Stomach (tissue), 9 donors: ENCODE results near the gene ROBO3. TPM values are rescaled to one million over a fixed set of nuclear protein-coding genes. Genes with fewer than 3 reads are reported as not detected.

ENCODE experiments used
- DNase-seq, 2 donors: peaks; one replicate each; pipeline versions ENCODE4 v3.0.0 to v3.0.0-alpha.2; 2013 to 2019
- H3K27ac ChIP-seq, 5 donors: fragments of 200-600 bp in 4 of 5; sonication (generic) in 4 of 5; one replicate each; pipeline ENCODE4 v1.5.1; 2013 to 2019; ENCODE audit warnings: mild to moderate bottlenecking in 1 of 5, moderate library complexity in 1 of 5
- H3K27me3 ChIP-seq, 3 donors: fragments of 200-600 bp; sonication (generic); one replicate each; pipeline ENCODE4 v1.5.1; 2017 to 2019; ENCODE audit warnings: mixed run types in 1 of 3
- H3K36me3 ChIP-seq, 4 donors: fragments of 200-600 bp; sonication (generic); 1 replicate in 3 of 4; 2 replicates in 1 of 4; pipeline ENCODE4 v1.5.1; 2016 to 2019
- H3K4me1 ChIP-seq, 4 donors: fragments of 200-600 bp; sonication (generic); one replicate each; pipeline ENCODE4 v1.5.1; 2016 to 2019
- H3K4me3 ChIP-seq, 4 donors: fragments of 200-600 bp; sonication (generic) in 3 of 4; one replicate each; pipeline ENCODE4 v1.5.1; 2016 to 2019; ENCODE audit warnings: mild to moderate bottlenecking in 1 of 4
- H3K9me3 ChIP-seq, 4 donors: fragments of 200-600 bp; sonication (generic); one replicate each; pipeline ENCODE4 v1.5.1; 2016 to 2019
- EP300 ChIP-seq: sonication (generic); formaldehyde crosslinking; IDR thresholded peaks from one replicate; pipeline ENCODE4 v1.6.1; 2017; ENCODE audit warnings: antibody characterized with exemption
- POLR2A ChIP-seq, 4 donors: fragments of 450-650 bp; IDR thresholded peaks; one replicate each; pipeline ENCODE4 v1.6.1; 2016; ENCODE audit warnings: antibody characterized with exemption in 4 of 4, control low read depth in 2 of 4, mild to moderate bottlenecking in 1 of 4, moderate library complexity in 1 of 4
- POLR2AphosphoS5 ChIP-seq, 3 donors: sonication (generic); formaldehyde crosslinking; IDR thresholded peaks; one replicate each; pipeline ENCODE4 v1.6.1; 2016; ENCODE audit warnings: antibody characterized with exemption in 3 of 3
- WGBS, 5 donors: extraction: QIAGEN DNeasy Blood & Tissue Kit in 3 of 5; methylation state at CpG; one replicate each; pipeline versions ENCODE4 v1.1.5 to v1.1.7; 2013 to 2018; 5-methylcytosine and 5-hydroxymethylcytosine counted together
- intact Hi-C: fragments of 100-400 bp; cut with DNase I; formaldehyde crosslinking; loops from one replicate; pipeline ENCODE4 v1.15.1; 2023; ENCODE audit warnings: low total_unique reads
- polyA plus RNA-seq, 3 donors: library from polyadenylated mRNA; stranded (reverse); fragments of 200-250 nt; gene quantifications; one replicate each; pipeline ENCODE4 v1.2.3, GENCODE V29; 2013
- total RNA-seq, 5 donors: library from RNA; depleted of rRNA; stranded (reverse); fragments of >200 nt; gene quantifications; one replicate each; pipeline versions ENCODE4 v1.1.0 to v1.2.3, GENCODE V29; 2014 to 2016
- TF ChIP-seq, protein P1 (sequence below), 7 experiments: fragments of 450-650 bp in 4 of 7; fragments of 200-600 bp in 3 of 7; sonication (generic) in 3 of 7; IDR thresholded peaks; one replicate each; pipeline ENCODE4 v1.5.1; 2016 to 2019; ENCODE audit warnings: antibody characterized with exemption in 7 of 7, control low read depth in 2 of 7, mild to moderate bottlenecking in 1 of 7
- donor health status: healthy with polysubstance abuse.
- donor health status: Bipolar disorder and iron deficiency.
- donor health status: healthy.

ROBO3 gene
- total and polyA plus RNA-seq, 8 donors: 1.7 to 39.1 (median 5.1) TPM; not detected in 1

DNA sequence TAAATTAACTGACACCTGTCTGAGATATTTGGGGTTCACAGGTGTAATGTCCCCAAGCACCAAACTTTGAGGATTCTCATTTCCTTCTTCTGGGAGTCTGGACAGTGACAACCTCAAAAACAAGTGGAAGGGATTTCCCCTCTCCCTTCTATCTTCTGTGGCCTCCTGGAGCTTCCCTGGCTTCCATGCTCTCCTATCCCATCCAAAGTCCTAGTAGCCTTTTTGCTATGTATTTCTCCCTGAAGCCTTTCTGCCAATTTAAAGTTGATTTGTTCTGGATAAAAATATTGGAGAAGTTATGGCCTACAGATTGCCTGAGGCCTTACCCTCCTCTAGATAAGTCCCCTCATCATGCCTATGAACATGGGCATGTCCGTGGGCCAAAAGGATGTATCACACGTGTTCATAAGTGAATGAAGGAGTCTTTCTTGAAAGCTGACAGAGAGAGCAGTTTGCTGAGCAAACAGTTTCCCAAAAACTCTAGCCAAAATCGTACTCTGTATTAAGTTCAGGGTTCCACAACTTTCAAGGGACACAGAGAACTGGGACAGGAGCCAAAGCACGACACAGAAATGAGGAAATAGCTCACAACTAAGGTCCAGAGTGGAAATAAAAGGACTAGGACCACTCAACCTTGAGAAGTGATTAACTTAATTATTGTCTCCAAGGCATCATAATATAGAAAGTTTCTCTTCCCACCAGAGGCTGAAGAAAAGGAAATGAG lies 63.9 kb downstream of the ROBO3 start:
- Histone ChIP-seq H3K36me3 (no peaks in the 10 kb centered on the region), H3K4me3 (no peak overlapping the region), H3K9me3 (no peaks in the 10 kb centered on the region), H3K4me1 (no peaks in the 10 kb centered on the region), H3K27me3 (no peaks in the 10 kb centered on the region), H3K27ac (no peak overlapping the region)
- no peak for DNase-seq
- intact Hi-C loops: no loop called here
- TF ChIP-seq POLR2AphosphoS5 (IDR thresholded peaks at IDR 0.05) (no peak), POLR2A (IDR thresholded peaks at IDR 0.05) (no peak), EP300 (no peak)
- TF ChIP-seq, protein P1, sequence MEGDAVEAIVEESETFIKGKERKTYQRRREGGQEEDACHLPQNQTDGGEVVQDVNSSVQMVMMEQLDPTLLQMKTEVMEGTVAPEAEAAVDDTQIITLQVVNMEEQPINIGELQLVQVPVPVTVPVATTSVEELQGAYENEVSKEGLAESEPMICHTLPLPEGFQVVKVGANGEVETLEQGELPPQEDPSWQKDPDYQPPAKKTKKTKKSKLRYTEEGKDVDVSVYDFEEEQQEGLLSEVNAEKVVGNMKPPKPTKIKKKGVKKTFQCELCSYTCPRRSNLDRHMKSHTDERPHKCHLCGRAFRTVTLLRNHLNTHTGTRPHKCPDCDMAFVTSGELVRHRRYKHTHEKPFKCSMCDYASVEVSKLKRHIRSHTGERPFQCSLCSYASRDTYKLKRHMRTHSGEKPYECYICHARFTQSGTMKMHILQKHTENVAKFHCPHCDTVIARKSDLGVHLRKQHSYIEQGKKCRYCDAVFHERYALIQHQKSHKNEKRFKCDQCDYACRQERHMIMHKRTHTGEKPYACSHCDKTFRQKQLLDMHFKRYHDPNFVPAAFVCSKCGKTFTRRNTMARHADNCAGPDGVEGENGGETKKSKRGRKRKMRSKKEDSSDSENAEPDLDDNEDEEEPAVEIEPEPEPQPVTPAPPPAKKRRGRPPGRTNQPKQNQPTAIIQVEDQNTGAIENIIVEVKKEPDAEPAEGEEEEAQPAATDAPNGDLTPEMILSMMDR (IDR thresholded peaks at IDR 0.05): no peak
- WGBS, 5 donors: 32 to 51% (median 42%) methylated on average over 4 of the region's 4 CpGs

DNA sequence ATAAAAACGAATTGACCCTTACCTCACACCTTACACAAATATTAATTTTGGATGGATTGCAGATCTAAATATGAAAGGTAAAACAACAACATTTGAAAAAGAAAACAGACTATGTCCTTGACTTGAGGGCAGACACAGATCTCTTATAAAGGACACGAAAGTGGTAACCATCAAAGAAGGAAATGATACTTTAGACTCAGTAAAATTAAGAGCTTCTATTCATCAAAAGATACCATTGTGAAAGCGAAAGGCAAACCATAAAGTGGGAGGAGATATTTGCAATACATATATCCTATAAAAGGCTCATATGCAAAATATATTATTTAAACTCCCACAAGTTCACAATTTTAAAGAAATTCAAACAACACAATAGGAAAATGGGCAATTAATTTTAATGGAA lies 65.6 kb downstream of the ROBO3 start:
- Histone ChIP-seq H3K9me3 (no peaks in the 10 kb centered on the region), H3K27me3 (peaks cover 0 to 10% (median 2%) of the 10 kb centered on the region in 3 donors), H3K4me3 (no peak overlapping the region), H3K27ac (no peak overlapping the region), H3K36me3 (no peaks in the 10 kb centered on the region), H3K4me1 (no peaks in the 10 kb centered on the region)
- 59 to 67% (median 63%) methylated on average over 3 of the region's 3 CpGs for WGBS, 5 donors
- DNase-seq: no peak
- no peak for TF ChIP-seq POLR2A (IDR thresholded peaks at IDR 0.05)
- TF ChIP-seq EP300: no peak
- TF ChIP-seq, protein P1 (IDR thresholded peaks at IDR 0.05): no peak
- no peak for TF ChIP-seq POLR2AphosphoS5 (IDR thresholded peaks at IDR 0.05)
- intact Hi-C loops: no loop called here

Other genes with a start within 250 kb of the ROBO3 start
- 100 to 1,000 TPM in 2 of 5 donors, 10 to 100 TPM in 3; 16.9 to 130 (median 68.5) TPM for gene TBRG1, start 242.6 kb upstream of the ROBO3 start, total RNA-seq
- gene TBRG1, start 242.6 kb upstream of the ROBO3 start, polyA plus RNA-seq: 10 to 100 TPM; 21.9 to 30.2 (median 22.3) TPM
- gene SIAE, start 191.7 kb upstream of the ROBO3 start, total RNA-seq: 10 to 100 TPM in 3 of 5 donors, 1 to 10 TPM in 2; 1.2 to 22.6 (median 11.0) TPM
- gene SIAE, start 191.7 kb upstream of the ROBO3 start, polyA plus RNA-seq: 10 to 100 TPM in 1 of 3 donors, 1 to 10 TPM in 2; 2.7 to 12.2 (median 9.2) TPM
- 10 to 100 TPM in 1 of 5 donors, 1 to 10 TPM in 2, not detected in 2; 1.8 to 26.8 (median 4.0) TPM for gene SPA17, start 191.5 kb upstream of the ROBO3 start, total RNA-seq
- 10 to 100 TPM in 2 of 3 donors, 1 to 10 TPM in 1; 8.6 to 14.4 (median 10.7) TPM for gene SPA17, start 191.5 kb upstream of the ROBO3 start, polyA plus RNA-seq
- under 1 TPM in 2 of 5 donors, not detected in 3; 0.37 to 0.87 TPM for gene NRGN, start 125.5 kb upstream of the ROBO3 start, total RNA-seq
- gene NRGN, start 125.5 kb upstream of the ROBO3 start, polyA plus RNA-seq: 1 to 10 TPM in 2 of 3 donors, not detected in 1; 3.1 to 5.5 TPM
- gene VSIG2, start 113.2 kb upstream of the ROBO3 start, total RNA-seq: 100 to 1,000 TPM in 3 of 5 donors, 10 to 100 TPM in 2; 80.5 to 419 (median 147) TPM
- gene VSIG2, start 113.2 kb upstream of the ROBO3 start, polyA plus RNA-seq: 100 to 1,000 TPM; 178 to 219 (median 196) TPM
- 10 to 100 TPM in 1 of 5 donors, 1 to 10 TPM in 4; 4.1 to 11.3 (median 9.4) TPM for gene ESAM, start 103.1 kb upstream of the ROBO3 start, total RNA-seq
- 10 to 100 TPM in 2 of 3 donors, 1 to 10 TPM in 1; 8.1 to 19.6 (median 13.9) TPM for gene ESAM, start 103.1 kb upstream of the ROBO3 start, polyA plus RNA-seq
- gene MSANTD2, start 65.0 kb upstream of the ROBO3 start, total RNA-seq: 10 to 100 TPM in 3 of 5 donors, 1 to 10 TPM in 2; 3.2 to 40.2 (median 20.9) TPM
- 10 to 100 TPM in 1 of 3 donors, 1 to 10 TPM in 2; 2.8 to 11.3 (median 3.1) TPM for gene MSANTD2, start 65.0 kb upstream of the ROBO3 start, polyA plus RNA-seq
- gene ROBO4, start 32.4 kb downstream of the ROBO3 start, total RNA-seq: 10 to 100 TPM in 3 of 5 donors, 1 to 10 TPM in 2; 1.8 to 49.6 (median 12.1) TPM
- gene ROBO4, start 32.4 kb downstream of the ROBO3 start, polyA plus RNA-seq: 1 to 10 TPM; 2.0 to 2.7 (median 2.6) TPM
- not detected for gene HEPN1, start 53.8 kb downstream of the ROBO3 start, total RNA-seq
- not detected for gene HEPN1, start 53.8 kb downstream of the ROBO3 start, polyA plus RNA-seq
- gene HEPACAM, start 70.6 kb downstream of the ROBO3 start, total RNA-seq: not detected
- under 1 TPM in 1 of 3 donors, not detected in 2; 0.10 TPM for gene HEPACAM, start 70.6 kb downstream of the ROBO3 start, polyA plus RNA-seq
- gene CCDC15, start 88.8 kb downstream of the ROBO3 start, total RNA-seq: 10 to 100 TPM in 1 of 5 donors, 1 to 10 TPM in 3, under 1 TPM in 1; 0.43 to 15.6 (median 1.8) TPM
- under 1 TPM; 0.31 to 0.68 (median 0.61) TPM for gene CCDC15, start 88.8 kb downstream of the ROBO3 start, polyA plus RNA-seq
- 1 to 10 TPM in 2 of 5 donors, under 1 TPM in 1, not detected in 2; 0.87 to 5.3 (median 3.9) TPM for gene SLC37A2, start 197.9 kb downstream of the ROBO3 start, total RNA-seq
- gene SLC37A2, start 197.9 kb downstream of the ROBO3 start, polyA plus RNA-seq: 1 to 10 TPM; 2.1 to 4.9 (median 2.6) TPM
- 10 to 100 TPM in 2 of 5 donors, 1 to 10 TPM in 2, under 1 TPM in 1; 0.87 to 16.2 (median 8.0) TPM for gene TMEM218, start 246.2 kb downstream of the ROBO3 start, total RNA-seq
- 10 to 100 TPM; 16.1 to 21.1 (median 19.2) TPM for gene TMEM218, start 246.2 kb downstream of the ROBO3 start, polyA plus RNA-seq